ENCODE data around the gene CFL1.
"Not testable (repeated sequence)": the region's sequence is repeated elsewhere in the genome, so short reads cannot be mapped to it uniquely, and the experiment has no call there.

Gene CFL1

GRCh38 chr11:65850217-65851082 is 7.5 kb downstream of the CFL1 start:
- no peaks in the 10 kb centered on the region for H3K27me3 Mint-ChIP-seq
- H3K4me3 Mint-ChIP-seq, result no peak overlapping the region
- H3K4me1 Mint-ChIP-seq (ENCODE audit: low read depth), result peaks cover 20% of the 10 kb centered on the region
- no peak for DNase-seq
- peaks cover 7% of the 10 kb centered on the region for H3K9me3 Mint-ChIP-seq
- peak overlapping the region; percentile 22 for H3K27ac Mint-ChIP-seq
- H3K36me3 Mint-ChIP-seq (ENCODE audit: low read depth), result peaks cover 44% of the 10 kb centered on the region

DNA sequence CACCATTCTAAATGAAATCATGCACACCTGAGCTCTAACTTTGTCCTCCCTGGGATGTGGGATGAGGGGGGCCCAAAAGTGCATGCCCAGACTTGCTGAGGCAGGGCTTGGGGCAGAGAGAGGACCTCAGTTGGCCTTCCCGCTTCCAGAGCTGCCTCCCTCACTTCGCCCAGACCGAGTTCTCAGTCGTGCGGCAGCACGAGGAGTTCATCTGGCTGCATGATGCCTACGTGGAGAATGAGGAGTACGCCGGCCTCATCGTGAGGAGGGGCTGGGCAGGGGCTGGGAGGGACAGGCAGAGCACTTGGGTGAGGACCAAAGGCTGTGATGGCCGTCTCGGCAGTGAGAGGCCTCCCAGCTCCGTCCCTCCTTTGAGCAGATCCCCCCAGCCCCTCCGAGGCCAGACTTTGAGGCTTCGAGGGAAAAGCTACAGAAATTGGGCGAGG is 8.2 kb downstream of the CFL1 start:
- Mint-ChIP-seq H3K9me3 (peaks cover 7% of the 10 kb centered on the region), H3K4me1 (ENCODE audit: low read depth) (peaks cover 15% of the 10 kb centered on the region), H3K36me3 (ENCODE audit: low read depth) (peaks cover 37% of the 10 kb centered on the region), H3K27ac (peak overlapping the region; percentile 22), H3K27me3 (no peaks in the 10 kb centered on the region), H3K4me3 (no peak overlapping the region)
- no peak for DNase-seq

- H3K9me3 Mint-ChIP-seq, result peaks cover 7% of the 10 kb centered on the region
- H3K36me3 Mint-ChIP-seq (ENCODE audit: low read depth), result peaks cover 33% of the 10 kb centered on the region
- no peak for DNase-seq
Observed at GRCh38 chr11:65849366-65849765, 8.6 kb downstream of the CFL1 start.

DNA sequence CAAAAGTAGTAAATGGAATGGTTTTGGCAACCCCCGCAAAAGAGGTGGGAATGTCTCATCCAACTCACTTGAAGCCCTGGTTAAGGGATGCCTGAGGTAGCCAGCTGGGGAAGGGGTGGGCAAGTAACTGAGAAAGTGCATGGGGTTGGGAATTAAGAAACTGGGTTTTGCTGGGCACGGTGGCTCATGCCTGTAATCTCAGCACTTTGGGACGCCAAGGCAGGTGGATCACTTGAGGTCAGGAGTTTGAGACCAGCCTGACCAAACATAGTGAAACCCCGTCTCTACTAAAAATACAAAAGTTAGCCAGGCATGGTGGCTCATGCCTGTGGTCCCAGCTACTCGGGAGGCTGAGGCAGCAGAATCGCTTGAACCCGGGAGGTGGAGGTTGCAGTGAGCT is 9.3 kb downstream of the CFL1 start:
- H3K4me1 Mint-ChIP-seq (ENCODE audit: low read depth); DNase-seq; H3K9me3 Mint-ChIP-seq; H3K27ac Mint-ChIP-seq; H3K4me3 Mint-ChIP-seq; H3K27me3 Mint-ChIP-seq: not testable (repeated sequence)
- peaks cover 26% of the 10 kb centered on the region for H3K36me3 Mint-ChIP-seq (ENCODE audit: low read depth)

More at GRCh38 chr11:65849366-65849765, 8.6 kb downstream of the CFL1 start:
- peaks cover 11% of the 10 kb centered on the region for H3K4me1 Mint-ChIP-seq (ENCODE audit: low read depth)
- H3K27ac Mint-ChIP-seq, result peak overlapping the region; percentile 50
- no peaks in the 10 kb centered on the region for H3K27me3 Mint-ChIP-seq
- no peak overlapping the region for H3K4me3 Mint-ChIP-seq

GRCh38 chr11:65847746-65848145 is 10.2 kb downstream of the CFL1 start:
- Mint-ChIP-seq H3K4me3 (no peak overlapping the region), H3K27ac (no peak overlapping the region), H3K9me3 (peaks cover 7% of the 10 kb centered on the region), H3K36me3 (ENCODE audit: low read depth) (peaks cover 17% of the 10 kb centered on the region), H3K27me3 (no peaks in the 10 kb centered on the region), H3K4me1 (ENCODE audit: low read depth) (peaks cover 2% of the 10 kb centered on the region)
- DNase-seq, result no peak

GRCh38 chr11:65844231-65844872 is 13.6 kb downstream of the CFL1 start:
- no peaks in the 10 kb centered on the region for H3K4me1 Mint-ChIP-seq (ENCODE audit: low read depth)
- H3K4me3 Mint-ChIP-seq, result no peak overlapping the region

DNA sequence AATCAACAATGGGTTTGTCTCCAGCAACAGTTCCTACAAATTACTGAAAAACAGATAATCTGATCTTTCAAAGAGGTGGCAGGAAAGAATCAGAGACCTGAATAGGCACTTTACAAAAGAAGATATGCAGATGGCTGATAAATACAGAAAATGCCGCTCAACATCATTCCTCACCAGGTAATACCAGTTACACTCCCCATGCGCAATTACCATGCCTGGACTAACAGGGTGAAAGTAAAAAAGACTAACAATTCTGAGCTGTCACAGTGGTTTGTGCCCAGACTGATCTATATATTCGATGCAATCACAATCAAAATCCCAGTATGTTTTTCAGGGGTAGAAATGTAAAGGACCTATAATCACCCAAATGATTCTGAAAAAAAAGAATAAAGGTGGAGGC is 14.2 kb downstream of the CFL1 start:
- H3K4me1 Mint-ChIP-seq (ENCODE audit: low read depth), result no peaks in the 10 kb centered on the region
- DNase-seq, result no peak
- no peaks in the 10 kb centered on the region for H3K9me3 Mint-ChIP-seq
- no peaks in the 10 kb centered on the region for H3K36me3 Mint-ChIP-seq (ENCODE audit: low read depth)
- H3K27ac Mint-ChIP-seq, result no peak overlapping the region
- H3K4me3 Mint-ChIP-seq, result no peak overlapping the region
- no peaks in the 10 kb centered on the region for H3K27me3 Mint-ChIP-seq

More at GRCh38 chr11:65844231-65844872, 13.6 kb downstream of the CFL1 start:
- no peak for DNase-seq
- Mint-ChIP-seq H3K27ac (no peak overlapping the region), H3K27me3 (no peaks in the 10 kb centered on the region), H3K36me3 (ENCODE audit: low read depth) (no peaks in the 10 kb centered on the region), H3K9me3 (no peaks in the 10 kb centered on the region)

GRCh38 chr11:65842144-65842543 is 15.8 kb downstream of the CFL1 start:
- Mint-ChIP-seq H3K27me3 (no peaks in the 10 kb centered on the region), H3K9me3 (no peaks in the 10 kb centered on the region), H3K27ac (no peak overlapping the region), H3K4me1 (ENCODE audit: low read depth) (no peaks in the 10 kb centered on the region), H3K36me3 (ENCODE audit: low read depth) (no peaks in the 10 kb centered on the region), H3K4me3 (no peak overlapping the region)
- no peak for DNase-seq

DNA sequence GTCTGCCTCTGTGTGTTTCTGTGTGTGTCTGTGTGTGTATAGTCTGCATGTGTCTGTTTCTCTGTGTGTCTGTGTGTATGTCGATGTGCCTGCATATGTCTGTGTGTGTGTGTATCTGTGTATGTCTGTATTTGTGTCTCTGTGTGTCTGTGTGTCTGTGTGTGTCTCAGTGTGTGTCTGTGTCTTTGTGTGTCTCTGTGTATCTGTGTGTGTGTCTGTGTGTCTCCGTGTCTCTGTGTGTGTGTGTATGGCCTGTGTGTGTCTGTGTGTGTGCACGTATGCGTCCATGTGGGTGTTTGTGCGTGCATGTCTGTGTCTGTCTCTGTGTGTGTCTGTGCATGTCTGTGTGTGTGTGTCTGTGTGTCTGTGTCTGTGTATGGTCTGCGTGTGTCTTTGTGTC is 23.8 kb downstream of the CFL1 start:
- H3K27ac Mint-ChIP-seq, result no peak overlapping the region
- no peak for DNase-seq
- H3K36me3 Mint-ChIP-seq (ENCODE audit: low read depth), result no peaks in the 10 kb centered on the region

GRCh38 chr11:65833297-65834030 is 24.5 kb downstream of the CFL1 start, which contains the start of gene SNX32:
Gene SNX32 (plus strand): TSS chr11:65833963. CDS start chr11:65834066, 103 bp downstream.
- Mint-ChIP-seq H3K9me3 (no peaks in the 10 kb centered on the region), H3K27me3 (no peaks in the 10 kb centered on the region), H3K4me3 (no peak within 1 kb of the TSS), H3K27ac (no peak within 1 kb of the TSS), H3K4me1 (ENCODE audit: low read depth) (peaks cover 25% of the 10 kb centered on the region), H3K36me3 (ENCODE audit: low read depth) (no peaks in the 10 kb centered on the region)
- peak; percentile 97 for DNase-seq

More for the DNA sequence above, 23.8 kb downstream of the CFL1 start:
- Mint-ChIP-seq H3K27me3 (no peaks in the 10 kb centered on the region), H3K4me1 (ENCODE audit: low read depth) (peaks cover 23% of the 10 kb centered on the region), H3K4me3 (no peak overlapping the region), H3K9me3 (no peaks in the 10 kb centered on the region)

DNA sequence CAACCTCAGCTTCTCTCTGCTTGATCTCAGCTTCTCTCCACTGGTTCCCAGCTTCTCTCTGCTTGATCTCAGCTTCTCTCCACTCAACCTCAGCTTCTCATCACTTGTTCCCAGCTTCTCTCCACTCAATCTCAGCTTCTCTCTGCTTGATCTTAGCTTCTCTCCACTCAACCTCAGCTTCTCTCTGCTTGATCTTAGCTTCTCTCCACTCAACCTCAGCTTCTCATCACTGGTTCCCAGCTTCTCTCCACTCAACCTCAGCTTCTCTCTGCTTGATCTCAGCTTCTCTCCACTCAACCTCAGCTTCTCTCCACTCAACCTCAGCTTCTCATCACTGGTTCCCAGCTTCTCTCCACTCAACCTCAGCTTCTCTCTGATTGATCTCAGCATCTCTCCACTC is 25.7 kb downstream of the CFL1 start:
- H3K27me3 Mint-ChIP-seq; H3K36me3 Mint-ChIP-seq (ENCODE audit: low read depth); H3K4me3 Mint-ChIP-seq; DNase-seq; H3K9me3 Mint-ChIP-seq: not testable (repeated sequence)
- Mint-ChIP-seq H3K4me1 (ENCODE audit: low read depth) (peaks cover 34% of the 10 kb centered on the region), H3K27ac (peak overlapping the region; percentile 39)

DNA sequence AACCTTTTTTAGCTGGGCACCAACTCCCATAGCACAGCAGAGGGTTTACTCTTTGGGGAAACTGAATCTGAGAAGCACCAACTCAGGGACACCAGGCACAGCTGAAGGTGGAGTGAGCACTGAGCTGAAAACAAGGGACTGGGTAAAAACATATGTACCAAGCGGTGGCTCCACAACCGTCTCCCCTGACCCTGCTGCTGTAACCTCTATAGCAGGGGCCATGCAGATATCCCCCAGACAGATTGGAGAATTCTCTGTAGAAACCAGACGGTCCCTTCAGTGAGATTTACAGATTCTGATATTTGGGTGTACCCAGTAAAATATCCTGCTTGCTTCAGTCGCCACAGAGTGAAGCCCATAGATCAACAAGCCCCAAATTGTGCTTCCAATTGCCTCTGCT is 28.5 kb downstream of the CFL1 start:
- no peaks in the 10 kb centered on the region for H3K9me3 Mint-ChIP-seq
- H3K27ac Mint-ChIP-seq, result no peak overlapping the region
- no peak for DNase-seq
- no peaks in the 10 kb centered on the region for H3K36me3 Mint-ChIP-seq (ENCODE audit: low read depth)
- H3K27me3 Mint-ChIP-seq, result no peaks in the 10 kb centered on the region
- peaks cover 34% of the 10 kb centered on the region for H3K4me1 Mint-ChIP-seq (ENCODE audit: low read depth)
- H3K4me3 Mint-ChIP-seq, result no peak overlapping the region

GRCh38 chr11:65826984-65827735 is 30.8 kb downstream of the CFL1 start:
- Mint-ChIP-seq H3K27ac (peak overlapping the region; percentile 48), H3K9me3 (no peaks in the 10 kb centered on the region), H3K27me3 (no peaks in the 10 kb centered on the region), H3K4me1 (ENCODE audit: low read depth) (peaks cover 23% of the 10 kb centered on the region), H3K4me3 (no peak overlapping the region), H3K36me3 (ENCODE audit: low read depth) (no peaks in the 10 kb centered on the region)
- no peak for DNase-seq
